A204.1 (cell line): Measurements from ENCODE around the gene IFI30.
"Not testable (repeated sequence)": the region's sequence is repeated elsewhere in the genome, so short reads cannot be mapped to it uniquely, and the experiment has no call there.

Experiments
- FAIRE-seq: peaks from 2 replicates; lab custom pipeline; 2012; peaks lifted over from hg19 to GRCh38; lab: Jason Lieb, UNC

IFI30 gene

DNA sequence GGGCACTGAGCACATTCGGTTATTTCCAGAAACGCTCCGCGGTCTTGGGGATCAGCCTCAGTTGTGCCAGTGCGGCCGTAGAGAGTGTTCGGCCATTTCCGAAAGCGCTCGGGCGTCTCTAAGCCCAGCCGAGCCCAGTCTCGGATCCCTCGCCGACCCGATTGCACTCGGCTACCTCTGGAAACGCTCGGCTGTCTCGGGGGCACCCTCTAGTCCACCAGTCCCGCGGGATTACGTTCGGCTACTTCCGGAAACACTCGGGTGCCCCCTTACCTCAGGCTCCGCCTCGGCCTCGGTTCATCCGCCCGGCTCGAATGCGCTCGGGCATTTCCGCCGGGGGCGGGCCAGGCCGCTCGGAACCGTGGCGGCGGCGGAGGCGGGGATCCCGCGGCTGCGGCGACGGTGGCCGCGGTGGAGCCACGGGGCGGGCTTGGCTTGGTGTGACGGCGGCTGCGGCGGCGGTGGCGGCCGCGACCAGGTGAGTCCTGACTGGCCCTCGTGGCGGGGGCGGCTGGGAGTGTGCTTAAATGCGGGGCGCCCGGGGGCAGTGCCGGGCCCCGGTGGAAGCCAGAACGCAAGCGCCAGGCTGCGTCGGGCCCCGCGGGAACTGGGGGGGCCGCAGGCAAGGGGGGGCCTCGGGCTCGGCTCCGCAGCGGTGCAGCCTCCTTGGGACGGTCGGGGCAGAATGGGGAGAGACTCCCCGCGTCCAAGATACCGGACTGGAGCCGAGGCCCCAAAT, 20.6 kb upstream of the IFI30 start, which contains the start of gene PIK3R2:
PIK3R2 (plus strand) TSS at position 347 of the 739 bp plus-strand sequence. CDS start 2,717 bp downstream, outside the sequence.
- FAIRE-seq: peak; percentile 99

- FAIRE-seq: no peak
Observed at GRCh38 chr19:18153556-18154134, 20.0 kb upstream of the IFI30 start.

DNA sequence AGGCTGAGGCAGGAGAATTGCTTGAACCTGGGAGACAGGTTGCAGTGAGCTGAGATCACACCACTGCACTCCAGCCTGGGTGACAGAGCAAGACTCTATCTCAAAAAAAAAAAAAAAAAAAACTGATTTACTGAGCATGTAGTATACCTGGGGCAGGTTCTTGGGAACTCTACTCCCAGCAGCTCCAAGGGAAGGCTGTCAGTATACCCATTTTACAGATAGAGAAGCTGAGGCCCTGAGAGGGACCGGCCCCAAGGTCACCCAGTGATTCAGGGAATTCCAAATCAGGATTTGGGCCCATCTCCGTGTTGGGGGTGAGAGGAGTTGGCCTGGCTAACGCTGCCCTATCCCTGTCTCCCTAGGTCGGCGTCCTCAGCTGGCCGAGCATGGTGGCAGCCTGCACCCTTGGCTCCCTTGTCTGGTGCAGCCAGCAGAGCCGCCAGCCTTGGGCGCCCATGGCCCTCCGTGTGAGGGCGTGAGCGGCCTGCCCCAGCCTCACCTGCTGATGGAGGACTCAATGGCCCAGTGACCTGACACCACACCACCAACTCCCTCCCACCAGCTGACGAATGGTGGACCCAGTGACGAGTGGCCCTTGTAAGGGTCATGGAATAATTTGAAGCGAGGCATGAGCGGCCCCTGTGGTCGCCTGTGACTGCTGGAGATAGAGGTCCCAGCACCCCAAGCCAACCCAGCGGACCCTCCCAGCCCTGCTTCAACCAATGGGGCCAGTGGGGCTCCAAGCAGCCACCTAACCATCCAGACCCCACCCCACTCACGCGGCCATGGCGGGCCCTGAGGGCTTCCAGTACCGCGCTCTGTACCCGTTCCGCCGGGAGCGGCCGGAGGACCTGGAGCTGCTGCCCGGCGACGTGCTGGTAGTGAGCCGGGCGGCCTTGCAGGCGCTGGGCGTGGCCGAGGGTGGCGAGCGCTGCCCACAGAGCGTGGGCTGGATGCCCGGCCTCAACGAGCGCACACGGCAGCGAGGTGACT, 18.2 kb upstream of the IFI30 start:
- FAIRE-seq: no peak

GRCh38 chr19:18156268-18156667, 17.3 kb upstream of the IFI30 start:
- no peak for FAIRE-seq

GRCh38 chr19:18156841-18157464, 16.7 kb upstream of the IFI30 start:
- no peak for FAIRE-seq

DNA sequence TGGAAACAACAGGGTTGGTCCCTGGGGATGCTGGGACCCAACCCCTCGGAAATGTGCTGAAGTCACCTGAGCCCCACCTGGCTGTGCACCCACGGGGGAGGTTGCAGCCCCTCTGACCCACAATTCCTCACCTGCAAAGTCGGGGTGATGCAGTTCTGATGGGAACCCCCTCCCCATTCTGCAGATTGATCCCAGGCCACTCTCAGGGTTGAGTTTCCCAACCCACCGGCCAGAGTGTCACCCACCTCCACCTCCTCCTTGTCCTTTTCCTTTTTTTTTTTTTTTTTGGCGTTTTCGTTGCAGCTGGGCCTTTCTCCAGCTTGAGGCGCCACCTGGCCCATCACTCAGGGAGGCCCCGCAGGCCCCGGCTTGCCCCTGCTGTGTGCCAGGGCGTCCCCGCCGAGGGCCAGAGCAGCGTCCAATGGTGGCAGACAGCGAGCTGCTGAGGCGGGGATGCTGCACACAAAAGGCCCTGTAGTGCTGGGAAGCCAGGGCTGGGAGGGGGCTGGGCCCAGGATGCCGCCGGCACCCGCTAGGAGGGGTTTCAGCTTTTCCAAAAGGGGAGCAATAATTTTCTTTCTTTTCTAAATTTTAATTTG, 16.0 kb upstream of the IFI30 start:
- FAIRE-seq: no peak

GRCh38 chr19:18158467-18158866, 15.1 kb upstream of the IFI30 start:
- no peak for FAIRE-seq

GRCh38 chr19:18159059-18159616, 14.5 kb upstream of the IFI30 start:
- not testable (repeated sequence) for FAIRE-seq

- no peak for FAIRE-seq
Observed at GRCh38 chr19:18159810-18160209, 13.8 kb upstream of the IFI30 start.

- FAIRE-seq: no peak
Observed at GRCh38 chr19:18160493-18160970, 13.1 kb upstream of the IFI30 start.

GRCh38 chr19:18160971-18161635, 12.5 kb upstream of the IFI30 start:
- FAIRE-seq: no peak

- FAIRE-seq: no peak
Observed at GRCh38 chr19:18161636-18162002, 12.0 kb upstream of the IFI30 start.

GRCh38 chr19:18164072-18164471, 9.5 kb upstream of the IFI30 start:
- no peak for FAIRE-seq

DNA sequence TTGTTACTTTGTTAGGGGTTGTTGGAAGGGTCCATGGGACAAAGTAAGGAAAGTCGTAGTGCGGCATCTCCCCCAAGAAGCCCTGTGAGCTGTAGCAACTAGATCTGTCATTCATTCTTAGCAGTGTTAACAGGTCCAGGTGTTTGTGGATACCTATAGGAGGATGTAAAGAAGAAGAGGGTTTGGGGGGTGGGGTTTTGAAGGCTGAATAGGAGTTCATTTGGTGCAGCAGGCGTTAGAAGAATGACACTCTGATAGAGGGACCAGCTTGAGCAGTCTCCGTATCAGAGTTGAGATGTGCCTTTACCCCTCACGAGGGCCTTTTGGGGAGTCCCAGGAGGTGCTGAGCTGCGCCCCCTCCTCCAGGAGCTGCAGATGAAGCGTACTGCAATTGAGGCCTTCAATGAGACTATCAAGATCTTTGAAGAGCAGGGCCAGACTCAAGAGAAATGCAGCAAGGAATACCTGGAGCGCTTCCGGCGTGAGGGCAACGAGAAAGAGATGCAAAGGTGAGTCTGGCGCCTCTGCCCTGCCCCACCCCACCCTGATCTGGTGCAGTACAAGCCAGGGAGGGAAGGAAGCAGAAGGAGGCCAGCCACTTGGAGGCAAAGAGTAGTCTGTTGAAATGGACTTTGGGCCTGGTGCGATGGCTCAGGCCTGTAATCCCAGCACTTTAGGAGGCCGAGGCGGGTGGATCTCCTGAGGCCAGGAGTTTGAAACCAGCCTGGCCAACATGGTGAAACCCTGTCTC, 7.6 kb upstream of the IFI30 start:
- no peak for FAIRE-seq

- no peak for FAIRE-seq
Observed at GRCh38 chr19:18167011-18167410, 6.6 kb upstream of the IFI30 start.

DNA sequence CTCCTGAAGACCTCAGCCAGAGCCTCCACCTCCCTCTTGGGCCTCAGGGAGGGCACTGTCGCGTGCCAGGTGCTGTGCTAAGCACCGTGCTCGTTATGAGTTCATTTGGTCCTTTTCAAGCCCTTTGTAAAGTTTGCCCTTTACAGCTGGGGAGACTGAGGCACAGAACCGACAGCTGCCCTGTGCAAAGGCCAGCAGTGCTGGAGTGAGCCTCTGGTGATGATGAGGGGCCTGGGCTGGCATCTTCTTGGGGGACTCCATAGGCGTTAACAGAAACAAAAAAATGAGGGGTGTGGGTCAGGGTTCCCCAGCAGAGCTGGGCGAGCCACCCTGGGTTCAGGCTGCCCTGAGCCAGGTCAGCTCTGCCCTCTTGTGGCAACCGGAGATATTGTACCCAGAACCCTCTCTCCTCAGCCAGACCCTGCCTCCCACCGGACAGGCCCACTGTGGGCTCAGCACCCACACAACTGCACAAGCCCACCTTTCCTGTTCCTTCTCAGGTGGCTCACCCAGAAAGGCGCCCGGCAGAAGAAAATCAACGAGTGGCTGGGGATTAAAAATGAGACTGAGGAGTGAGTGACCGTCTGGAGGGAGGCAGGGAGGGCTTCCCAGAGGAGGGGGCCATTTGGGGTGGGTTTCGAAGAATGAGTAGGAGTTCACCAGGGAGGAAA, 5.5 kb upstream of the IFI30 start:
- no peak for FAIRE-seq

- FAIRE-seq: no peak
Observed at GRCh38 chr19:18168673-18169381, 4.8 kb upstream of the IFI30 start.

- no peak for FAIRE-seq
Observed at GRCh38 chr19:18170714-18171255, 2.8 kb upstream of the IFI30 start.
